PFSK-1 (cell line): Measurements from ENCODE around the gene TMTC2.

ENCODE experiments used
- FOXP2 ChIP-seq: optimal IDR thresholded peaks from 2 replicates; pipeline ENCODE3; 2011; ENCODE audit warnings: borderline replicate concordance, control low read depth, inconsistent platforms; ENCODE audit not compliant: insufficient read depth; ENCODE audit errors: extremely low read length, extremely low read depth
- POLR2AphosphoS5 ChIP-seq: IDR thresholded peaks from 2 replicates; pipeline ENCODE4 v1.6.1; 2012; ENCODE audit warnings: low read depth, mild to moderate bottlenecking, control low read depth, low read length, moderate library complexity
- REST ChIP-seq, 2 experiments: IDR thresholded peaks; 2 replicates each; pipeline versions ENCODE4 v1.6.1 to v1.8.0; 2011 to 2012; ENCODE audit warnings: low read depth in 2 of 2, low read length in 2 of 2, control low read depth in 1 of 2, inconsistent platforms in 1 of 2, mild to moderate bottlenecking in 1 of 2, moderate library complexity in 1 of 2; ENCODE audit not compliant: insufficient read depth in 1 of 2
- SIN3A ChIP-seq: IDR thresholded peaks from 2 replicates; pipeline ENCODE4 v1.6.1; 2012; ENCODE audit warnings: mild to moderate bottlenecking, low read length, moderate library complexity, borderline replicate concordance; ENCODE audit not compliant: insufficient read depth
- TAF1 ChIP-seq: IDR thresholded peaks from 2 replicates; pipeline ENCODE4 v1.6.1; 2012; ENCODE audit warnings: low read length, control low read depth, borderline replicate concordance; ENCODE audit not compliant: insufficient read depth

TMTC2 gene

GRCh38 chr12:82648259-82648909 lies 38.3 kb upstream of the TMTC2 start:
- no peak for TF ChIP-seq FOXP2
- TF ChIP-seq TAF1: no peak
- no peak for TF ChIP-seq POLR2AphosphoS5
- TF ChIP-seq SIN3A: no peak
- TF ChIP-seq REST (IDR thresholded peaks at IDR 0.05; ENCODE audit: insufficient read depth in 1 of 2, low read depth in 2 of 2, low read length in 2 of 2): no peak

GRCh38 chr12:82650627-82651337 lies 35.9 kb upstream of the TMTC2 start:
- no peak for TF ChIP-seq TAF1
- no peak for TF ChIP-seq REST (IDR thresholded peaks at IDR 0.05; ENCODE audit: insufficient read depth in 1 of 2, low read depth in 2 of 2, low read length in 2 of 2)
- TF ChIP-seq FOXP2: no peak
- TF ChIP-seq SIN3A: no peak
- no peak for TF ChIP-seq POLR2AphosphoS5

- TF ChIP-seq REST (IDR thresholded peaks at IDR 0.05; ENCODE audit: insufficient read depth in 1 of 2, low read depth in 2 of 2, low read length in 2 of 2) (no peak), SIN3A (no peak), FOXP2 (no peak), TAF1 (no peak), POLR2AphosphoS5 (no peak)
Observed at GRCh38 chr12:82651489-82651888, 35.2 kb upstream of the TMTC2 start.

- TF ChIP-seq REST (IDR thresholded peaks at IDR 0.05; ENCODE audit: insufficient read depth in 1 of 2, low read depth in 2 of 2, low read length in 2 of 2) (no peak), FOXP2 (no peak), POLR2AphosphoS5 (no peak), TAF1 (no peak)
Observed at GRCh38 chr12:82652071-82652470, 34.6 kb upstream of the TMTC2 start.

GRCh38 chr12:82655751-82656150 lies 31.0 kb upstream of the TMTC2 start:
- no peak for TF ChIP-seq SIN3A
- no peak for TF ChIP-seq POLR2AphosphoS5
- no peak for TF ChIP-seq FOXP2
- TF ChIP-seq TAF1: no peak
- TF ChIP-seq REST (IDR thresholded peaks at IDR 0.05; ENCODE audit: insufficient read depth in 1 of 2, low read depth in 2 of 2, low read length in 2 of 2): no peak
